Naive thymus-derived CD4-positive, alpha-beta T cell (primary cell): ENCODE results near the gene CPXM2. TPM values are rescaled to one million over a fixed set of nuclear protein-coding genes. Genes with fewer than 3 reads are reported as not detected.

Source experiments
- ATAC-seq: fragments of 150-1000 bp; cut with Tn5 transposase; 2 replicates; pipeline ENCODE4 v1.10.0; 2021; ENCODE audit warnings: mild to moderate bottlenecking, moderate library complexity
- CTCF ChIA-PET: fragments of 350-600 bp; sonication (Branson Sonifier 250); formaldehyde crosslinking; loops from one replicate; lab custom pipeline; 2021; ENCODE audit warnings: antibody characterized with exemption; lab: Charles Lee
- POLR2A ChIA-PET: fragments of 350-600 bp; sonication (Branson Sonifier 250); formaldehyde crosslinking; loops from one replicate; lab custom pipeline; 2021; ENCODE audit warnings: antibody characterized with exemption, inconsistent platforms; lab: Charles Lee
- DNase-seq, 9 donors: peaks; one replicate each; pipeline versions ENCODE4 v3.0.0 to v3.0.0-alpha.2; 2020 to 2022; ENCODE audit warnings: mixed read lengths in 1 of 9
- H3K27ac ChIP-seq: one replicate; pipeline ENCODE4 v1.7.0; 2013; ENCODE audit warnings: mild to moderate bottlenecking, low read depth, low read length, moderate library complexity
- H3K27me3 ChIP-seq, 2 donors: one replicate each; pipeline ENCODE4 v1.7.0; 2013; ENCODE audit warnings: low read length in 2 of 2, mild to moderate bottlenecking in 2 of 2, moderate library complexity in 2 of 2; ENCODE audit not compliant: control insufficient read depth in 2 of 2, insufficient read depth in 2 of 2
- H3K36me3 ChIP-seq, 3 experiments: 1 replicate in 2 of 3; 2 replicates in 1 of 3; pipeline ENCODE4 v1.7.0; 2013; ENCODE audit warnings: low read length in 3 of 3, mild to moderate bottlenecking in 3 of 3, moderate library complexity in 1 of 3; ENCODE audit not compliant: insufficient read depth in 3 of 3, control insufficient read depth in 2 of 3
- H3K4me1 ChIP-seq, 2 donors: one replicate each; pipeline ENCODE4 v1.7.0; 2013; ENCODE audit warnings: low read length in 2 of 2, mild to moderate bottlenecking in 2 of 2, moderate library complexity in 1 of 2; ENCODE audit not compliant: control insufficient read depth in 2 of 2, insufficient read depth in 2 of 2
- H3K4me3 ChIP-seq: 2 replicates; pipeline ENCODE4 v1.7.0; 2013; ENCODE audit warnings: mild to moderate bottlenecking, low read length
- H3K9me3 ChIP-seq, 3 experiments: 1 replicate in 2 of 3; 2 replicates in 1 of 3; pipeline ENCODE4 v1.7.0; 2013; ENCODE audit warnings: low read length in 3 of 3; ENCODE audit not compliant: control insufficient read depth in 2 of 3
- H3K27ac Mint-ChIP-seq, 9 donors: one replicate each; pipeline ENCODE4 v1.8.0; 2020 to 2022; ENCODE audit warnings: mixed read lengths in 9 of 9, mild to moderate bottlenecking in 8 of 9, moderate library complexity in 5 of 9, inconsistent platforms in 2 of 9
- H3K27me3 Mint-ChIP-seq, 5 donors: one replicate each; pipeline ENCODE4 v1.8.0; 2021 to 2022; ENCODE audit warnings: mixed read lengths in 5 of 5, mild to moderate bottlenecking in 1 of 5
- H3K36me3 Mint-ChIP-seq, 5 donors: one replicate each; pipeline ENCODE4 v1.8.0; 2020 to 2022; ENCODE audit warnings: mixed read lengths in 5 of 5, mild to moderate bottlenecking in 3 of 5, inconsistent platforms in 1 of 5
- H3K4me1 Mint-ChIP-seq, 7 donors: one replicate each; pipeline ENCODE4 v1.8.0; 2020 to 2022; ENCODE audit warnings: mixed read lengths in 7 of 7, mild to moderate bottlenecking in 3 of 7, inconsistent platforms in 1 of 7
- H3K4me3 Mint-ChIP-seq, 10 donors: one replicate each; pipeline ENCODE4 v1.8.0; 2020 to 2022; ENCODE audit warnings: mild to moderate bottlenecking in 10 of 10, mixed read lengths in 10 of 10, moderate library complexity in 6 of 10, inconsistent platforms in 2 of 10
- H3K9me3 Mint-ChIP-seq, 11 donors: one replicate each; pipeline ENCODE4 v1.8.0; 2020 to 2022; ENCODE audit warnings: mixed read lengths in 11 of 11, mild to moderate bottlenecking in 4 of 11, inconsistent platforms in 1 of 11, moderate library complexity in 1 of 11
- intact Hi-C, 2 donors: fragments of 100-400 bp; cut with micrococcal nuclease; formaldehyde crosslinking; loops; one replicate each; pipeline ENCODE4 v1.15.1; 2023
- polyA plus RNA-seq, 2 donors: library from polyadenylated mRNA; unstranded; fragments of 300-500 nt; fragmentation: Illumina TruSeq; gene quantifications; one replicate each; pipeline ENCODE4 v1.2.3, GENCODE V29; 2021
- total RNA-seq, 6 experiments: library from RNA in 5 of 6; stranded (reverse) in 5 of 6; gene quantifications; 1 replicate in 5 of 6; 2 replicates in 1 of 6; pipeline ENCODE4 v1.2.3 and lab custom pipeline; 2021 to 2026

CPXM2 gene
- total and polyA plus RNA-seq, 7 experiments from 2014 or later, result not detected

- Histone ChIP-seq H3K4me3 (no peak overlapping the region), H3K4me1 (no peaks in the 10 kb centered on the region), H3K9me3 (no peaks in the 10 kb centered on the region), H3K27me3 (no peaks in the 10 kb centered on the region), H3K27ac (no peak overlapping the region), H3K36me3 (no peaks in the 10 kb centered on the region)
- ChIA-PET CTCF (no interaction called here), POLR2A (interaction anchor here (0.8 kb wide), 1 partner anchor 1676 kb away, joined by 3 read pairs; no protein-coding TSS in a partner anchor)
- H3K27ac Mint-ChIP-seq, result no peak overlapping the region
- peaks cover 0 to 6% (median 0%) of the 10 kb centered on the region in 11 donors for H3K9me3 Mint-ChIP-seq
- H3K36me3 Mint-ChIP-seq, result peaks cover 0 to 5% (median 0%) of the 10 kb centered on the region in 5 donors
- H3K4me1 Mint-ChIP-seq, result no peaks in the 10 kb centered on the region
- peaks cover 0 to 29% (median 17%) of the 10 kb centered on the region in 5 donors for H3K27me3 Mint-ChIP-seq
- intact Hi-C loops, result no loop called here
- DNase-seq (no peak), ATAC-seq (no peak)
- no peak overlapping the region for H3K4me3 Mint-ChIP-seq
Measured at GRCh38 chr10:123855008-123855684, 36.5 kb downstream of the CPXM2 start.

- DNase-seq (no peak), ATAC-seq (no peak)
- Histone ChIP-seq H3K36me3 (no peaks in the 10 kb centered on the region), H3K27me3 (no peaks in the 10 kb centered on the region), H3K4me3 (no peak overlapping the region), H3K27ac (no peak overlapping the region), H3K4me1 (no peaks in the 10 kb centered on the region), H3K9me3 (no peaks in the 10 kb centered on the region)
- peaks cover 0 to 34% (median 17%) of the 10 kb centered on the region in 5 donors for H3K27me3 Mint-ChIP-seq
- peaks cover 0 to 5% (median 0%) of the 10 kb centered on the region in 5 donors for H3K36me3 Mint-ChIP-seq
- intact Hi-C loops, result no loop called here
- POLR2A ChIA-PET, result no interaction called here
- H3K27ac Mint-ChIP-seq, result no peak overlapping the region
- no peak overlapping the region for H3K4me3 Mint-ChIP-seq
- CTCF ChIA-PET, result no interaction called here
- H3K9me3 Mint-ChIP-seq, result peaks cover 0 to 6% (median 0%) of the 10 kb centered on the region in 11 donors
- no peaks in the 10 kb centered on the region for H3K4me1 Mint-ChIP-seq
Measured at GRCh38 chr10:123854498-123854897, 37.1 kb downstream of the CPXM2 start.

- ChIA-PET CTCF (no interaction called here), POLR2A (no interaction called here)
- ATAC-seq (no peak), DNase-seq (no peak)
- Mint-ChIP-seq H3K36me3 (peaks cover 0 to 5% (median 0%) of the 10 kb centered on the region in 5 donors), H3K4me3 (no peak overlapping the region), H3K27ac (no peak overlapping the region), H3K4me1 (no peaks in the 10 kb centered on the region), H3K27me3 (peaks cover 2 to 34% (median 17%) of the 10 kb centered on the region in 5 donors), H3K9me3 (peaks cover 0 to 6% (median 0%) of the 10 kb centered on the region in 11 donors)
- intact Hi-C loops, result no loop called here
- no peaks in the 10 kb centered on the region for H3K36me3 ChIP-seq
- no peaks in the 10 kb centered on the region for H3K9me3 ChIP-seq
- H3K27ac ChIP-seq, result no peak overlapping the region
- no peaks in the 10 kb centered on the region for H3K4me1 ChIP-seq
- no peak overlapping the region for H3K4me3 ChIP-seq
- no peaks in the 10 kb centered on the region for H3K27me3 ChIP-seq
Measured at GRCh38 chr10:123854003-123854402, 37.6 kb downstream of the CPXM2 start.

GRCh38 chr10:123852411-123852951 lies 39.1 kb downstream of the CPXM2 start:
- H3K27me3 Mint-ChIP-seq, result peaks cover 4 to 38% (median 17%) of the 10 kb centered on the region in 5 donors
- ChIA-PET POLR2A (no interaction called here), CTCF (no interaction called here)
- H3K27ac Mint-ChIP-seq, result no peak overlapping the region
- H3K36me3 Mint-ChIP-seq, result peaks cover 0 to 5% (median 0%) of the 10 kb centered on the region in 5 donors
- H3K27ac ChIP-seq, result no peak overlapping the region
- DNase-seq, result no peak
- no peak for ATAC-seq
- peaks cover 0 to 6% (median 0%) of the 10 kb centered on the region in 11 donors for H3K9me3 Mint-ChIP-seq
- H3K9me3 ChIP-seq, result no peaks in the 10 kb centered on the region
- no peaks in the 10 kb centered on the region for H3K4me1 Mint-ChIP-seq
- H3K36me3 ChIP-seq, result no peaks in the 10 kb centered on the region
- H3K4me3 ChIP-seq, result no peak overlapping the region
- H3K27me3 ChIP-seq, result no peaks in the 10 kb centered on the region
- intact Hi-C loops, result no loop called here
- H3K4me1 ChIP-seq, result no peaks in the 10 kb centered on the region
- H3K4me3 Mint-ChIP-seq, result no peak overlapping the region

GRCh38 chr10:123848564-123849457 lies 42.8 kb downstream of the CPXM2 start:
- H3K4me3 Mint-ChIP-seq, result no peak overlapping the region
- Histone ChIP-seq H3K36me3 (no peaks in the 10 kb centered on the region), H3K27me3 (no peaks in the 10 kb centered on the region), H3K4me3 (no peak overlapping the region), H3K4me1 (no peaks in the 10 kb centered on the region), H3K9me3 (no peaks in the 10 kb centered on the region), H3K27ac (no peak overlapping the region)
- no peak overlapping the region for H3K27ac Mint-ChIP-seq
- DNase-seq (no peak), ATAC-seq (no peak)
- peaks cover 0 to 5% (median 0%) of the 10 kb centered on the region in 5 donors for H3K36me3 Mint-ChIP-seq
- intact Hi-C loops, result no loop called here
- ChIA-PET POLR2A (no interaction called here), CTCF (no interaction called here)
- H3K4me1 Mint-ChIP-seq, result no peaks in the 10 kb centered on the region
- peaks cover 6 to 47% (median 17%) of the 10 kb centered on the region in 5 donors for H3K27me3 Mint-ChIP-seq
- H3K9me3 Mint-ChIP-seq, result peaks cover 0 to 11% (median 5%) of the 10 kb centered on the region in 11 donors

- Mint-ChIP-seq H3K4me3 (no peak overlapping the region), H3K36me3 (peaks cover 0 to 5% (median 0%) of the 10 kb centered on the region in 5 donors), H3K27ac (no peak overlapping the region), H3K27me3 (peaks cover 6 to 40% (median 16%) of the 10 kb centered on the region in 5 donors), H3K9me3 (peaks cover 0 to 11% (median 5%) of the 10 kb centered on the region in 11 donors), H3K4me1 (no peaks in the 10 kb centered on the region)
- ATAC-seq (no peak), DNase-seq (no peak)
- intact Hi-C loops, result no loop called here
- POLR2A ChIA-PET, result no interaction called here
- no peak overlapping the region for H3K27ac ChIP-seq
- no peaks in the 10 kb centered on the region for H3K4me1 ChIP-seq
- H3K27me3 ChIP-seq, result no peaks in the 10 kb centered on the region
- CTCF ChIA-PET, result no interaction called here
- no peaks in the 10 kb centered on the region for H3K9me3 ChIP-seq
- H3K4me3 ChIP-seq, result no peak overlapping the region
- no peaks in the 10 kb centered on the region for H3K36me3 ChIP-seq
Measured at GRCh38 chr10:123847686-123848432, 43.7 kb downstream of the CPXM2 start.
